ENCODE data around the gene DMKN.

The DMKN gene

GRCh38 chr19:35502751-35503150, 10.7 kb downstream of the DMKN start:
- Histone ChIP-seq H3K9me3 (ENCODE audit: insufficient read depth, low read length) (no peaks in the 10 kb centered on the region), H3K27ac (ENCODE audit: low read depth, low read length) (no peak overlapping the region), H3K9ac (ENCODE audit: low read length) (no peak overlapping the region), H3K79me2 (ENCODE audit: insufficient read depth, low read length) (no peaks in the 10 kb centered on the region), H3K27me3 (ENCODE audit: low read length) (peaks cover 4% of the 10 kb centered on the region; the same call in 1 of the 2 replicates), H3K4me3 (ENCODE audit: insufficient read depth, low read length, poor library complexity, severe bottlenecking) (no peak overlapping the region), H4K20me1 (ENCODE audit: low read depth, low read length) (no peaks in the 10 kb centered on the region), H3K36me3 (ENCODE audit: low read length) (no peaks in the 10 kb centered on the region), H3F3A (ENCODE audit: insufficient read depth) (no peaks in the 10 kb centered on the region), H2AFZ (ENCODE audit: low read depth, low read length, severe bottlenecking) (no peak overlapping the region), H3K9me2 (replicated peaks; ENCODE audit: insufficient read depth, low read length) (no peaks in the 10 kb centered on the region), H3K4me2 (ENCODE audit: low read depth, low read length, poor library complexity, severe bottlenecking) (no peak overlapping the region)
- TF ChIP-seq EZH2phosphoT487 (conservative IDR thresholded peaks at IDR 0.05; ENCODE audit: low read length) (no peak), CTCF (IDR thresholded peaks at IDR 0.05; ENCODE audit: insufficient read depth, low read length, poor library complexity, severe bottlenecking) (no peak)

- Histone ChIP-seq H3K79me2 (ENCODE audit: insufficient read depth, low read length) (no peaks in the 10 kb centered on the region), H3K9ac (ENCODE audit: low read length) (no peak overlapping the region)
Measured at GRCh38 chr19:35501684-35502083, 11.8 kb downstream of the DMKN start.

GRCh38 chr19:35500611-35501010, 12.8 kb downstream of the DMKN start:
- Histone ChIP-seq H2AFZ (ENCODE audit: low read depth, low read length, severe bottlenecking) (no peak overlapping the region), H3K9ac (ENCODE audit: low read length) (no peak overlapping the region), H3F3A (ENCODE audit: insufficient read depth) (no peaks in the 10 kb centered on the region), H3K4me2 (ENCODE audit: low read depth, low read length, poor library complexity, severe bottlenecking) (no peak overlapping the region), H3K4me3 (ENCODE audit: insufficient read depth, low read length, poor library complexity, severe bottlenecking) (no peak overlapping the region), H3K27me3 (ENCODE audit: low read length) (no peaks in the 10 kb centered on the region), H3K9me3 (ENCODE audit: insufficient read depth, low read length) (no peaks in the 10 kb centered on the region), H3K9me2 (replicated peaks; ENCODE audit: insufficient read depth, low read length) (no peaks in the 10 kb centered on the region), H4K20me1 (ENCODE audit: low read depth, low read length) (no peaks in the 10 kb centered on the region), H3K79me2 (ENCODE audit: insufficient read depth, low read length) (no peaks in the 10 kb centered on the region), H3K27ac (ENCODE audit: low read depth, low read length) (no peak overlapping the region), H3K36me3 (ENCODE audit: low read length) (no peaks in the 10 kb centered on the region)
- TF ChIP-seq CTCF (IDR thresholded peaks at IDR 0.05; ENCODE audit: insufficient read depth, low read length, poor library complexity, severe bottlenecking) (no peak), EZH2phosphoT487 (conservative IDR thresholded peaks at IDR 0.05; ENCODE audit: low read length) (no peak)

More at GRCh38 chr19:35501684-35502083, 11.8 kb downstream of the DMKN start:
- H4K20me1 ChIP-seq (ENCODE audit: low read depth, low read length), result no peaks in the 10 kb centered on the region
- H3K9me3 ChIP-seq (ENCODE audit: insufficient read depth, low read length), result no peaks in the 10 kb centered on the region
- no peak overlapping the region for H2AFZ ChIP-seq (ENCODE audit: low read depth, low read length, severe bottlenecking)
- TF ChIP-seq EZH2phosphoT487 (conservative IDR thresholded peaks at IDR 0.05; ENCODE audit: low read length) (0 out of 2 replicates have a peak, but pooled peaks have one; percentile 44), CTCF (IDR thresholded peaks at IDR 0.05; ENCODE audit: insufficient read depth, low read length, poor library complexity, severe bottlenecking) (no peak)
- H3K36me3 ChIP-seq (ENCODE audit: low read length), result no peaks in the 10 kb centered on the region
- H3K9me2 ChIP-seq (replicated peaks; ENCODE audit: insufficient read depth, low read length), result no peaks in the 10 kb centered on the region
- H3K27me3 ChIP-seq (ENCODE audit: low read length), result no peaks in the 10 kb centered on the region
- H3K27ac ChIP-seq (ENCODE audit: low read depth, low read length), result no peak overlapping the region
- H3F3A ChIP-seq (ENCODE audit: insufficient read depth), result no peaks in the 10 kb centered on the region
- no peak overlapping the region for H3K4me3 ChIP-seq (ENCODE audit: insufficient read depth, low read length, poor library complexity, severe bottlenecking)
- no peak overlapping the region for H3K4me2 ChIP-seq (ENCODE audit: low read depth, low read length, poor library complexity, severe bottlenecking)

All from SU-DHL-6 (cell line).